GM18868 (cell line): ENCODE data around the gene PDSS2.
"Not testable (repeated sequence)": the region's sequence is repeated elsewhere in the genome, so short reads cannot be mapped to it uniquely, and the experiment has no call there.

ENCODE experiments used
- ATAC-seq: cut with Tn5 transposase; IDR thresholded peaks from one replicate; pipeline ENCODE4 v1.9.1; 2021; ENCODE audit warnings: mild to moderate bottlenecking, moderate library complexity; ENCODE audit not compliant: unreplicated experiment

Gene PDSS2

DNA sequence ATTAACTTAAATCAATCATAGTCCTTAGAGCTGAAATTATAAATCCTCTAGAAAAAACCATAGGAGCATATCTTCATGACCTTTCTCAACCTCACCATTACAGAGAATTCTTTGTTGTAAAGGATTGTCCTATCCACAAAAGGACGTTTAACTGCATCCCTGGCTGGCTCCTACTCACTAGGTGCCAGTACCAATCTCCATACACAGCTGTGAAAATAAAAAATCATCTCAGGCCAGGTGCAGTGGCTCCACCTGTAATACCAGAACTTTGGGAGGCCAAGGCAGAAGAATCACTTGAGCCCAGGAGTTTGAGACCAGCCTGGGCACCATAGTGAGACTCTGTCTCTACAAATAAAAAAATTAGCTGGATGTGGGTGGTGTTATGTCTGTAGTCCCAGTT, 89.9 kb downstream of the PDSS2 start:
- no peak for ATAC-seq

DNA sequence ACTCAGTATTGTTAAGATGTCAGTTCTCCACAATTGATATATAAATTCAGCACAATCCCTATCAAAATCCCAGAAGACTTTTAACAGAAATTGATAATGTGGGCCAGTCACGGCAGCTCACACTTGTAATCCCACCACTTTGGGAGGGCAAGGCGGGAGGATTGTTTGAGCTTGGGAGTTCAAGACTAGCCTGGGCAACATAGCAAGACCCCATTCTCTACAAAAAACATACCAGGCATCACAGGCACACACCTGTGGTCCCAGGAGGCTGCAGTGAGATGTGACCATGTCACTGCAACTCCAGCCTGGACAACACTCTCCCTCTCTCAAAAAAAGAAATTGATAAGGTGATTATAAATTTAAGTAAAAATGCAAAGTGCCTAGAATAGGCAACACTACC, 90.9 kb downstream of the PDSS2 start:
- ATAC-seq: no peak

DNA sequence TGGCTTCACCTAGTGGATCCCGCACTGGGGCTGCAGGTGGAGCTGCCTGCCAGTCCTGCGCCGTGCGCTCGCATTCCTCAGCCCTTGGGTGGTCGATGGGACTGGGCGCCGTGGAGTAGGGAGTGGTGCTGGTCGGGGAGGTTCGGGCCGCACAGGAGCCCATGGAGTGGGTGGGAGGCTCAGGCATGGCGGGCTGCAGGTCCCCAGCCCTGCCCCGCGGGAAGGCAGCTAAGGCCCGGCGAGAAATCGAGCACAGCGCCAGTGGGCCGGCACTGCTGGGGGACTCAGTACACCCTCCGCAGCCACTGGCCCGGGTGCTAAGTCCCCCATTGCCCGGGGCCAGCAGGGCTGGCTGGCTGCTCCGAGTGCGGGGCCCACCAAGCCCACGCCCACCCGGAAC, 95.2 kb downstream of the PDSS2 start:
- ATAC-seq: not testable (repeated sequence)

DNA sequence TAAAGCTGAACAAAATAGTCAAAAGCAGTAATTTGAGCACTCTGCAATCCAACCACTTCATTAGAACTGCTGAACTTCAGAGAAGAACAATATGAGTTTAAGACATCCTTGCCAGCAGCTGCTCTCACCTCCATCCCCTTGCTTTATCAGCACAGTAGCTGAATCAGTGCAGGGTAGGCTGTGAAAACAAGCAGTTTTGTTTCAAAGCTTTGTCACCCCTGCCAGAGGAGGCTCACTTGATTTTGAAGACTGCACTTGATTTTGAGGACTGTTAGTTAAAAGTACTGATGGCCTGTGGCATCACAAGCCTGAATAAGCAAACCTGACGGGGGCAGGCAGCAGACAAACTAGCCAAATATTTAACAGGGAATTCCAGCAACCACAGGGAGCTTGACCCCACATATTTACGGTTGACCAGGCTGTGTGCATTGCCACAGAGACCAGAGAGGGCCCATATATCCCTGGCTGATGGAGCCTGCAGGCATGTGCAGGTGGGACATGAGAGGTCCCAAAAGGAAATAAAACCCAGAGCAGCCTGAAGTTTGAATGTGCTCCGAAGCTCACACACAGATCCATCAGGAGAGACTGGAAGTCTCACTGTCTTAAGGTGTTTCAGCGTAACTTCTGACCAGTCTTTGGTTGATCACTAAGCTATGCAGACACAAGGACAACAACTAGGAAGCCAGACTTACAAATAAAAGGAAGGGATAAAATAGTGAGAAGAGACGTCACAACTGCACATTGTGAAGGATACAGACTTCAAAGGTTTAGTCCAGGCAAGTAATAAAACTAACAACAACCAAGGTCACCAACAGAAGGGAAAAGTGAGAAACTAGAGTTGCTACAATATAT, 97.4 kb downstream of the PDSS2 start:
- ATAC-seq: no peak

DNA sequence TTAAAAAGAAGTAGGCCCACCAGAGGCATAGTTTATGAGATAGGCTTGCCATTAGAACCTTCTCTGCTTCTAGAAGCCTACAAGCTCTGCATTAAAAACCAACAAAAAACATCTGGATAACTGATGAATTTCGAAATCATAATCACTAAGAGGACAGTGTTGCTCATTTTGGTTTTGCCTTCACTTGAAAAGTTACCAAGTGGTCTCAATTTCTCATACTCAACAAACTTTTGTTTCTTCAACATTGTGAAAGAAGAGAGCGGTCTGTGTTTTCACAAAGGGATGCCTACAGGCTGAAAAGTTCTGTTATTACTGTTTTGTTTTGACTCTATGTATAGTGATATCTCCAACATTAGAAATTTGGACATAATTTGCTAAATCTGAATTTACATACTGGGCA, 98.9 kb downstream of the PDSS2 start:
- no peak for ATAC-seq

DNA sequence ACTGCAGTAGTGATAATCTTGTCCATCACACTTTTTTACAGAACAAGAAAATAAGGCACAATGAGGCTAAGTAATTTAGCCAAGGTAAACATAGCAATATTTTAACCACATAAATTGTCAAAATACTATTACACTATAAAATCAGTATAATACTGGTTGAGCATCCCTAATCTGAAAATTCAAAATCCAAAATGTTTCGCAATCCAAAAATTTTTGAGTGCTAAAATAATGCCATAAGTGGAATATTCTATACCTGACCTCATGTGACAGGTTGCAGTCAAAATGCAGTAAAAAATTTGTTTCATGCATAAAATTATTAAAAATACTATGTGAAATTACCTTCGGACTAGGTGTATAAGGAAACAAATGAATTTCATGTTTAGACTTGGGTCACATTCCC, 101.5 kb downstream of the PDSS2 start:
- ATAC-seq: no peak

DNA sequence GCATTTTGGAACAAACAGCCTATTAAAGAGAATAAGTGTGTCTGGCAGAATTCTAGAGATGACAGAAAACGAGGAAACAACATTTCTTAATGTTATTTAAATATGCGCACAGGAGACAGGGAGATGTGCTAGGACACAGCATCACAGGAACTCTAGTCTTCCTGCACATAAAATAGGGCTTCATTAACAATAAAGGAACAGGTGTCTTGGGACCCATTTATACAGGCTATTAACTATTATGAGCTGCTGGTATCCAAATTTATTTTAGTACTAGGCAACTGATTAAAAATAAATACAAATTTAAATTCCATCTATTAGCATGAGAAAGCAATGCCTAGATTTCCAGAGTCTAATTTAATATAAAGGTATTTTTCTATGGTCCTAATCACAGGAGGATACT, 102.3 kb downstream of the PDSS2 start:
- no peak for ATAC-seq

DNA sequence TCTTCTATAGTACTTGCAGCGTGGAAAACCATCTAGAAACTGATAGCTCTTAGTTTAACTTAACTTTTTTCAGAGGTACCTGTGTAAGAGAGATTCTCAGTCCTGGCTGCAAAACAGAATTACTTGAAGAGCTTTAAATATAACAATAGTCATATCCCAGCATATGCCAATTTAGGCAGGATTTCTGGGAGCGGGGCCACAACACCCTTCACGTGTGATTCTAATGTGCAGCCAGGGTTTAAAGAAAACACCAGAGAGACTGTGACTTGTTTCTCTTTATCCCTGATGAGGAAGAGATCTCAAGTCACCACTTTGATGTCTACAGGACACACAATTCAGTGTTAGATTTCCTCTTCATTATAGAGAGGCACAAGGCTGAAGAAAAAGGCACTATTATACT, 103.7 kb downstream of the PDSS2 start:
- no peak for ATAC-seq

DNA sequence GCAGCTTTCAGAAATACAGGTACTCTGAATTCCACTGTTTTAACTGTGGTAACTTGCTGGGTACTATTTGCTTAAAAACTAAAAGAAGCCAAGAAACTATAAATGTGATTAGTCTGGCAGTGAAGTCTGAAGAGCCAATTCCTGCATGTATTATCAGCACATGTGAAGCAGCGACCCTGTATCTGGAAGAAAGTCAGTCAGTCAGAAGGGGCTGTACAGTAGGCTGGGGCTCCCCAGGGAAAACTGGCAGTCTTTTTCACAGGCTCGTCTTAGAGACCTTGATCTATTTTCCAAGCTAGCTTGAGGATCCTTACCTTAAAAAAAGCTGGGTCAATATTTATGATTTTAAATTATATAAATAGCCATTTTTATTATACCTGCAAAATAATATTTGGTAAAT, 104.9 kb downstream of the PDSS2 start:
- no peak for ATAC-seq

DNA sequence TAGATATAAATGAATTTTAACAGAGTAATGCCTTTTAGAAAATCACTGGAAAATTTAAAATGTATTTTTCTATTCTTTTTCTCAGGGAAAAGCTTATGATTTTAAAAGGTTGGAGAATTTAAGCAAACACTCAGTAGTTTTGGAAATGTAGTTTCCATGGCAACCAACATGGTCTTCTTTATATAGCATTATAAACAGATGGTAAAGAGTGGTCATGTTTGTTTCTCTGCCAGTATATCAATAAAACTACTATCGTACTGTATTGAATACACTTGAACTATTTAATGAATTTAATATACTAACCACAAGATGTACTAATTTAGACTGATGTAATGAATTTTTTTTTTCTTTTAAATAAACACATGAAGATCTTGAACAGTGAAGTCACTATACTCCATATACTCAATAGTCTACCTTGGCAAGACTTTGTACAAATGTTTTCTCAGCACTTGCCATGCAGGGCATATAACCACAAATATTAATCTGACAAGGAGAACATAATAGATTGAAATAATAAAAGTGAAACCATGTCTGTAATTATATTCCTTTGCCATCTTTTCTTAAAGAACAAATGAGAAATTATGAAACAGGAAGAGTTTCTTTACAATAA, 105.5 kb downstream of the PDSS2 start:
- no peak for ATAC-seq

DNA sequence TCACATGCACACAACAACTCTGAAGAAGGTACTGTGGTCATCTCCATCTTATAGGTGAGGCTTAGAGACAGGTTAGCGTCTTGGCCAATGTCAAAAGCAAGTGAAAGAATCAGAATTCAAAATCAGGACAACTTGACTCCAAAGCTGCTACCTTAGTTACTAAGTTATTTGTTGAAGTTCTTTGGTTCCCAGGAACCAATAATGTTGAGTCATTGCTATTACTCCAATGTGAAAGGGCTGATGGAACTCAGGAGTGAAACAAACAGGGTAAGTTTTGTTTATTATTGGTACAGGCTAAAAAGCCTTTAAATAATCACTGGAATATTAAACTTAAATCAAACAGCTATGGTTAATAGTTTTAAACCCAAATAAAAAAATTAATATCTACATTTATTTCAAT, 111.1 kb downstream of the PDSS2 start:
- ATAC-seq: no peak

DNA sequence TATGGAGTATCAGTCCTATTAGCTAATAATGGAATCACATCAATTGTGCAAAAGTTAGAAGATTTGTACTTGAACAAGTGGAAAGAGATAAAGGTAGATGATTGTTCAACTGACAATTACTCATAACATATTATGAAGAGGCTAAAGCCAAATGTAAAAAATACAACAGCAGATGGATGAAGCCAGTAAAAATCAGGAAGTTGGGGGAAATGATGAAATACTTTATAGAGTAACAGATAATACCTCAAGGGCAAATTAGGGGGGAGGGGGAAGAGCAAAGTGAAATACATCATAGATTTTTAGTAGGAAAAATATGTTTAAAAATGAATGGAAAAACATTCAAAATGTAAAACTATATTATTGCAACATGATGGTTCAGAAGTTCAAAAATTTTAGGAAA, 114.0 kb downstream of the PDSS2 start:
- no peak for ATAC-seq

DNA sequence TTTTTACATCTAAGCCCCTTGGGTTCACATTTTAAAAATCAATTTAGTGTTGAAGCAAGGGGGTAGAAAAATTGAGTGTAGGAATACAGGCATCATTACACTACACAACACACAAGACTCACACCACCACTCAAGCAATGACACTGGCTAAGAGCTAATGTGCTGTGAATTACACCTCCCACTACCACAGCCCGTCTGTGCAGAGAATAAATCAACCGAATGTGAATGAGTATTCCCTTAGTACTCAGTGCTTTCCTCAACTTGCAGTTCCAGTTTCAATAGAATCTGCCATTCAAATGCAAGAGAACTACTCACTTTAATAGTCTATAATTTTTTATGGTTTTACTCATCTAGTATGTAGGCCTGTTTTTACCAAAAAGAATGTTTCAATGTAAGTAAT, 114.4 kb downstream of the PDSS2 start:
- ATAC-seq: no peak

DNA sequence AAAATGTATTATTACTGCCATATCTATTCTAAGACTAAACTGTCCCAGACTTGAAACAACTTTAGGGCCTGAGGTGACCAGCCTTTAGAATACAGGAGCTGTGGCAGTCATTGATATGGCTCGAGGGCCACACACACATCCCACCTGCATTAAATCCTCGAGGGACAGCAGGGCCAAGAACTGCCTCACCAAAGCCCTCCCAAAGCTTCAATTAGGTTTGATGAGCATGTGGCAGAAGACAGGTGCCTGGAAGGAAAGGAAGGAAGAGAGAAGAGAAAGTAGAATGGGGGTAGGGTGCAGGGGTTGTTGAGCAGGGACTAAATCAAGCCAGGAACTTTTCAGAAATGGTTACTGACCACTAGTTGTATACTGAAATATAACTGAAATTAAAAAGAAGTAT, 115.0 kb downstream of the PDSS2 start:
- ATAC-seq: no peak

DNA sequence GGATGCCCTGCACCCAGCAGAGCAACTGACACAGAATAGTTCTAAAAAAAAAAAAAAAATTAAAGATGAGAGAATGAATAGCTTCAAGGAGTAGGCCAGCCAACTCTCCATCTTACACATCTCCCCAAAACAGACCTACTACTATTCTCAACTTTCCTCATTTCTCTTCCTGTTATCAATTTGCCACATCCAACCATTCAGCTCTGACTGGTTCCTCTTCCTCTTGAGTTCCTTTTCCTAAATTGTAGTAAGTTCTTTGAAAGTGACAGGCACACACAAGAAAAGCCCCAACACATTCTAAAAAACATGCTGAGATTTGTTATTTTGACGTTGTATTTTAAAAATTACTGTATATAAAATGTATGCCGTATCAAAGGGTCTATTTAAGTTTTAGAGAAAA, 117.2 kb downstream of the PDSS2 start:
- no peak for ATAC-seq

DNA sequence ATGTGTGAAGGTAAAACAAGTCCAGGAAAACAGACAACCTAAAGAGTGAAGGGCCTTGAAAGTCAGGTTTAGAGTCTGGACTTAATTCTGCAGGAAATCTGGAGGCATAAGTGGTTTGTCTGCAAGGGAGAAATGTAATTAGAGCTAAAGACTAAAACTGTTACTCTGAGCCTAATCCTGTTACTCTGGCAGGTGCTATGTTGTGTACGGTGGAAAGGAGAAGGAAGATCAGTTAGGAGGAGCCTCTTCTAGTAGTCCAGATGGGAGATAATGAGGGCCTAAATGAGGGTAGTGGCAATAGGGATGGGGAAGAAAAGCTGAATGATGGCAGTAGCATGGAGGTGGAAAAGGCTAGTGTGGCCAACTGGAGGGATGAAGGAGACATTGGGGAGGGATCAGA, 118.5 kb downstream of the PDSS2 start:
- no peak for ATAC-seq

DNA sequence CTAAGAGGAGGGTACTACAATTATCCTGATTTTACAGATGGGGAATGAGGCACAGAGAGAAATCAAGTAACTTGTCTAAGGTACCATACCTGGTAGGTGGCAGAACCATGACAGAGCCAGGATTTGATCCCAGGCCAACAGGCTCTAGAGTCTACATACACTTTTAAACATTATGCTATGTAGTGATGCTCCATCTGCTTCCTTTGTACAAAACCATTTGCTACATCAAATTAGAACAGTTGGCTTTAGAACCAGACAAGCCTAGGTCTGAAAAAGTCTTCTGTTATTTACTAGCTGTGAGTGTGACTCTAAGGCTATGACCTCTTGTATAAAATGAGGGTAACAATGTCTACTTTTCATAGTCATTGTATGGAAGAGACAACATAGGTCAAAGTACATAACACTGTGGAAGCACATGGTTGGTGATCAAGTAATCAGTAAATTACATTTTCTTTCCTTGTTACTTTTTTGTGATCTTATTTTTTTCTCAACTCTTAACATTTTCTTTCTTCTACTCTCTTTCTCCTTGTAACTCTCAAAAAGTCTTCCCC, 122.1 kb downstream of the PDSS2 start:
- no peak for ATAC-seq

DNA sequence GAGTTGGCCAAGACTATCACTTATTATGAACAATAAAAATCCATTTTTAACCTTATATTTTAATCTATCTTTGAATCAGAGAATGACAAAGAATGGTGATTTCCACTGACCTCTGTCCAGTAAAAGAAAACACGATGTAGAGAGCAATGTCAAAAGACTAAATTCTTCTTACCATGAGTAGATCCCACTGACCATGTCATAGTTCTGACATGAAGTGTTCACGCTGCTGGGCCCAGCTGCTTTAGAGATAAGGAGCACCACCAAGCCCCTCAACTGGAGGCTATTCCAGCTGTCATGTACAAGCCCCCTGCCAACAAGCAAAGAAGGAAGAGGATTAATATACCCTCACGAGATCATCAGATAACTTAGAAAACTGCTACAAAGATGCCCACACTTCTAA, 125.3 kb downstream of the PDSS2 start:
- no peak for ATAC-seq

DNA sequence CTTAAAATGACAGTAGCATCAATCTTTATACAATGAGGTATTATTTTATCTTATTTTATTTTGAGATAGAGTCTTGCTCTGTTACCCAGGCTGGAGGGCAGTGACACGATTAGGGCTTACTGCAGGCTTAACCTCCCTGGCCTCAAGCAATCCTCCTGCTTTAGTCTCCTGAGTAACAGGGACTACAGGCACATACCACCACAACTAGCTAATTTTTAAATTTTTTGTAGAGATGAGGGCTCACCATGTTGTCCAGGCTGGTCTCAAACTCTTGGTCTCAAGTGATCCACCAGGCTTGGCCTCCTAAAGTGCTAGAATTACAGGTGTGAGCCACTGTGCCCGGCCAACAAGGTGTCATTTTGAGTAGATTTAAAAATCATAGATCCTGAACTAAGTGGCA, 125.9 kb downstream of the PDSS2 start:
- ATAC-seq: no peak

DNA sequence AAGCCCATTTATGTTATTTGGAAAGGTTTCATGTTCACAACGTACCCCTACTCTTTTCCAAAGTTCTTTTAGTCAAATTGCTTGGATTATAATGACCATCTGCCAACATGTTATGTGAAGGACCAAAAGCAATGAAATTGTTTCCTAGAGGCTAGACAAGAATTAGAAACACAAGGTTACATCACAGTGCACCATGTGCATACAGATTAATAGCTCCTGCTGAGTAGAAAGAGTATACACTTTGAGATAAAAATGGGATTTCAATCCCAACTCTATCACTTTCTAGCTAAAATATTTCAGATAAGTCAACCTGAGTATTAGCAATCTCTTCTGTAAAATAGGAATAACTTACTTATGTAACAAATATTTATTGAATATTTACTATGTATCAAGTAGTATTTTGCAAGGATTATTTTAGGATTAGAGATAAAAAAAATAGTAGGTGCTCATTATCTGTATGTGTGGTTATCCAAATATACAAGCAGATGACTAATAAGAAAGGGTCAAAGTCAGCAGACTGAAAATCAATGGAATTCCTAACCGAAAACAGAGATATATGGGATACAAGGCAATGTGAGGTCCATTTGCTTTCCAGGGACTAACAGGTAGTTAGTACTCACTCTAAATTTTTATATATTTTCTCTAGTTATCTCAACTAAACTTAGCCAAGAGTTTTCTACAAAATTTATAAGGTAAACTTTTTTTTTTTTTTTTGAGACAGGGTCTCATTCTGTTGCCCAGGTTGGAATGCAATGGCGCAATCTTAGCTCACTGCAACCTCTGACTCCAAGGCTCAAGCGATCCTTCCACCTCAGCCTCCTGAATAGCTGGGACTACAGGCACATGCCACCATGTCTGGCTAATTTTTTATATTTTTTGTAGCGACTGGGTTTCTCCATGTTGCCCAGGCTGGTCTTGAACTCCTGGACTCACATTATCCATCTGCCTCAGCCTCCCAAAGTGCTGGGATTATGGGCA, 127.7 kb downstream of the PDSS2 start:
- ATAC-seq: no peak

DNA sequence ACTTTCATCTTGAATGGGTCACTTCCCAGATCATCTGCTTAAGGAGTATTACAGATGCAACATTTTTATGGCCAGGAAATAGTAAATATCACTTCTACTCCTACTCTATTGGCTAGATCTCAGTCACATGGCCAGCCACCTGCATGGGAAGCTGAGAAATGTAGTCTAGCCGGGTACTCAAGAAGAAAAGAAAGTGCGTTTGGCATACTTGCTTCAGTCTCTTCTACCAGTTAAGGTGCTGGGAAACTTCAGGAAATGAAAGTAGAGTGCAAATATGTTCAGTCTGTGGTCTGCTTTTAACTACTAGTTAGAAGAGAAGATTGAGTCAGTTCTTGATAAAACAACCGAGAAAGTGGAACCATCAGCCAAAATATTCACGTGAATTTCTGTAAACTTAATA, 129.2 kb downstream of the PDSS2 start:
- ATAC-seq: peak; percentile 99
